SH-SY5Y (cell line): ENCODE results near the gene POLD1.

Source experiments
- GATA2 ChIP-seq: IDR thresholded peaks from 2 replicates; pipeline ENCODE4 v1.6.1; 2011; ENCODE audit warnings: mild to moderate bottlenecking, low read depth, low read length
- GATA3 ChIP-seq: IDR thresholded peaks from 2 replicates; pipeline ENCODE4 v1.6.1; 2011; ENCODE audit warnings: low read depth, mild to moderate bottlenecking, low read length, moderate library complexity

Gene POLD1

GRCh38 chr19:50430888-50431342, 46.8 kb downstream of the POLD1 start:
- TF ChIP-seq GATA3 (no peak), GATA2 (no peak)

GRCh38 chr19:50431343-50432220, 47.4 kb downstream of the POLD1 start:
- TF ChIP-seq GATA3 = no peak
- TF ChIP-seq GATA2 = no peak

- no peak for TF ChIP-seq GATA2
These were observed 48.3 kb downstream of the POLD1 start, which contains the start of gene MYBPC2 for GRCh38 chr19:50432221-50433028. TSS of gene MYBPC2 (plus strand) at chr19:50432892. CDS start at chr19:50432954, 62 bp downstream.

- TF ChIP-seq GATA3 (no peak), GATA2 (no peak)
These were observed 49.3 kb downstream of the POLD1 start for GRCh38 chr19:50433201-50434180.

- TF ChIP-seq GATA3 (no peak), GATA2 (no peak)
These were observed 50.4 kb downstream of the POLD1 start for GRCh38 chr19:50434525-50434924.

- TF ChIP-seq GATA2 (no peak), GATA3 (no peak)
These were observed 51.1 kb downstream of the POLD1 start for GRCh38 chr19:50435221-50435620.

GRCh38 chr19:50435627-50436026, 51.5 kb downstream of the POLD1 start:
- TF ChIP-seq GATA3 = no peak

- TF ChIP-seq GATA3 (no peak), GATA2 (no peak)
These were observed 53.8 kb downstream of the POLD1 start for GRCh38 chr19:50437862-50438449.

GRCh38 chr19:50444059-50444458, 59.9 kb downstream of the POLD1 start:
- no peak for TF ChIP-seq GATA2
- TF ChIP-seq GATA3 = no peak

GRCh38 chr19:50447053-50447452, 62.9 kb downstream of the POLD1 start:
- no peak for TF ChIP-seq GATA2
- TF ChIP-seq GATA3 = no peak

- TF ChIP-seq GATA3 = no peak
- TF ChIP-seq GATA2 = no peak
These were observed 63.6 kb downstream of the POLD1 start for GRCh38 chr19:50447750-50448149.

GRCh38 chr19:50449236-50449899, 65.2 kb downstream of the POLD1 start:
- no peak for TF ChIP-seq GATA2
- TF ChIP-seq GATA3 = no peak
